Mammary epithelial cell (primary cell): Measurements from ENCODE around the gene GNAT2.

Source experiments
- EZH2 ChIP-seq: IDR thresholded peaks from 2 replicates; pipeline ENCODE4 v1.6.1; 2012; ENCODE audit warnings: low read length, inconsistent platforms, borderline replicate concordance
- TF ChIP-seq, protein P1 (sequence below), 2 donors: IDR thresholded peaks in 1 of 2; conservative IDR thresholded peaks in 1 of 2; 2 replicates each; pipeline ENCODE4 v1.5.1; 2011 to 2012; ENCODE audit warnings: inconsistent platforms in 2 of 2, low read length in 2 of 2, mild to moderate bottlenecking in 2 of 2, control low read depth in 1 of 2, low read depth in 1 of 2; ENCODE audit not compliant: insufficient read depth in 1 of 2; ENCODE audit errors: extremely low read depth in 1 of 2

GRCh38 chr1:109659145-109659544 lies 39.7 kb upstream of the GNAT2 start:
- TF ChIP-seq, protein P1, sequence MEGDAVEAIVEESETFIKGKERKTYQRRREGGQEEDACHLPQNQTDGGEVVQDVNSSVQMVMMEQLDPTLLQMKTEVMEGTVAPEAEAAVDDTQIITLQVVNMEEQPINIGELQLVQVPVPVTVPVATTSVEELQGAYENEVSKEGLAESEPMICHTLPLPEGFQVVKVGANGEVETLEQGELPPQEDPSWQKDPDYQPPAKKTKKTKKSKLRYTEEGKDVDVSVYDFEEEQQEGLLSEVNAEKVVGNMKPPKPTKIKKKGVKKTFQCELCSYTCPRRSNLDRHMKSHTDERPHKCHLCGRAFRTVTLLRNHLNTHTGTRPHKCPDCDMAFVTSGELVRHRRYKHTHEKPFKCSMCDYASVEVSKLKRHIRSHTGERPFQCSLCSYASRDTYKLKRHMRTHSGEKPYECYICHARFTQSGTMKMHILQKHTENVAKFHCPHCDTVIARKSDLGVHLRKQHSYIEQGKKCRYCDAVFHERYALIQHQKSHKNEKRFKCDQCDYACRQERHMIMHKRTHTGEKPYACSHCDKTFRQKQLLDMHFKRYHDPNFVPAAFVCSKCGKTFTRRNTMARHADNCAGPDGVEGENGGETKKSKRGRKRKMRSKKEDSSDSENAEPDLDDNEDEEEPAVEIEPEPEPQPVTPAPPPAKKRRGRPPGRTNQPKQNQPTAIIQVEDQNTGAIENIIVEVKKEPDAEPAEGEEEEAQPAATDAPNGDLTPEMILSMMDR (conservative IDR thresholded peaks at IDR 0.05 in 1 of 2, IDR thresholded peaks at IDR 0.05 in 1 of 2; ENCODE audit: extremely low read depth in 1 of 2, insufficient read depth in 1 of 2, low read depth in 1 of 2, low read length in 2 of 2), result no peak
- TF ChIP-seq EZH2, result no peak
